D341Med (cell line): ENCODE data around the gene KCNMA1.

ENCODE experiments used
- DNase-seq: peaks from one replicate; pipeline ENCODE4 v3.0.0; 2012; ENCODE audit warnings: low spot score

The KCNMA1 gene

GRCh38 chr10:77300682-77301302, 336.8 kb downstream of the KCNMA1 start:
- DNase-seq: no peak

- DNase-seq: no peak
Measured at GRCh38 chr10:77299320-77299719, 338.3 kb downstream of the KCNMA1 start.

- no peak for DNase-seq
Measured at GRCh38 chr10:77297393-77297739, 340.2 kb downstream of the KCNMA1 start.

GRCh38 chr10:77296534-77297392, 340.8 kb downstream of the KCNMA1 start:
- DNase-seq: no peak

- no peak for DNase-seq
Measured at GRCh38 chr10:77293773-77294172, 343.8 kb downstream of the KCNMA1 start.

- DNase-seq: no peak
Measured at GRCh38 chr10:77293347-77293746, 344.3 kb downstream of the KCNMA1 start.

GRCh38 chr10:77291596-77292505, 345.8 kb downstream of the KCNMA1 start:
- DNase-seq: no peak

- DNase-seq: no peak
Measured at GRCh38 chr10:77290528-77291155, 347.0 kb downstream of the KCNMA1 start.

- DNase-seq: no peak
Measured at GRCh38 chr10:77289790-77290189, 347.8 kb downstream of the KCNMA1 start.

GRCh38 chr10:77289027-77289501, 348.5 kb downstream of the KCNMA1 start:
- no peak for DNase-seq

GRCh38 chr10:77287647-77288120, 349.9 kb downstream of the KCNMA1 start:
- DNase-seq: no peak

GRCh38 chr10:77286531-77287508, 350.8 kb downstream of the KCNMA1 start:
- DNase-seq: no peak

- no peak for DNase-seq
Measured at GRCh38 chr10:77285529-77286182, 352.0 kb downstream of the KCNMA1 start.

- DNase-seq: no peak
Measured at GRCh38 chr10:77284797-77285196, 352.8 kb downstream of the KCNMA1 start.

- no peak for DNase-seq
Measured at GRCh38 chr10:77283326-77283725, 354.3 kb downstream of the KCNMA1 start.

GRCh38 chr10:77282163-77282562, 355.4 kb downstream of the KCNMA1 start:
- no peak for DNase-seq

GRCh38 chr10:77281719-77282118, 355.9 kb downstream of the KCNMA1 start:
- DNase-seq: no peak

GRCh38 chr10:77279207-77279606, 358.4 kb downstream of the KCNMA1 start:
- no peak for DNase-seq

- no peak for DNase-seq
Measured at GRCh38 chr10:77274046-77274795, 363.4 kb downstream of the KCNMA1 start.
